Measurements from ENCODE around the gene MXRA7. TPM values are rescaled to one million over a fixed set of nuclear protein-coding genes. Genes with fewer than 3 reads are reported as not detected.

Gene MXRA7
- total and polyA plus RNA-seq, 2 donors (not counting 3 experiments of a cell fraction or from before 2014, with no cell fraction given), result 49.5 to 95.8 TPM

DNA sequence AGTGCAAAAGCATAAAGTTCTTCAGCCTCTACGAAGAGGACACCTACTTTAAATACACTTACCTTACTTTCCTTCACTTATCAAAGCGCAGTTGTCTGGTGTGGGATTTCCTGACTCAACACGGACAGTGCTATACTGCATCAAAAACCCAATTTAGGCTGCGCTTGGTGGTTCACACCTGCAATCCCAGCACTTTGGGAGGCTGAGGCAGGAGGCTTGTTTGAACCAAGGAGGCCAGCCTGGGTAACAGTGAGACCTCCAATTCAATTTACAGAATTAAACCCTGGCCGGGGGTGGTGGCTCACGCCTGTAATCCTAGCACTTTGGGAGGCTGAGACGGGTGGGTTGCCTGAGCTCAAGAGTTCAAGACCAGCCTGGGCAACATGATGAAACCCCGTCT lies 11.5 kb upstream of the MXRA7 start:
- Histone ChIP-seq H2AFZ (ENCODE audit: low read depth, low read length) (no peak overlapping the region), H3K36me3 (ENCODE audit: control insufficient read depth in 2 of 2, extremely low read depth in 1 of 2, insufficient read depth in 2 of 2, low read length in 2 of 2) (peaks cover 20 to 35% of the 10 kb centered on the region in 2 experiments), H3K9me1 (replicated peaks; ENCODE audit: control insufficient read depth, extremely low read depth, insufficient read depth, low read length) (no peaks in the 10 kb centered on the region), H3K9ac (replicated peaks; ENCODE audit: extremely low read depth, insufficient read depth, low read length) (peak overlapping the region; percentile 4), H3K27me3 (ENCODE audit: control insufficient read depth in 2 of 2, insufficient read depth in 2 of 2, low read length in 2 of 2) (no peaks in the 10 kb centered on the region), H4K20me1 (replicated peaks; ENCODE audit: control insufficient read depth, extremely low read depth, insufficient read depth, low read length) (no peaks in the 10 kb centered on the region), H3K79me2 (ENCODE audit: control insufficient read depth, insufficient read depth, low read length) (peaks cover 42% of the 10 kb centered on the region), H3K4me3 (replicated peaks in 1 of 3; ENCODE audit: insufficient read depth in 1 of 3, low read depth in 1 of 3, low read length in 3 of 3) (no peak overlapping the region), H3K4me2 (ENCODE audit: insufficient read depth, low read length) (no peak overlapping the region), H3K4me1 (ENCODE audit: control insufficient read depth, extremely low read depth, insufficient read depth, low read length) (peaks cover 11% of the 10 kb centered on the region), H3K9me3 (replicated peaks; ENCODE audit: control insufficient read depth, insufficient read depth, low read length) (no peaks in the 10 kb centered on the region), H3K27ac (ENCODE audit: insufficient read depth, low read depth, low read length) (no peak overlapping the region)
- dilution Hi-C loops (cut with MboI; ENCODE audit: extremely low pct_ligation_motif_present, low sequenced_read_pairs), result no loop called here
- no TSS peak for BruUV-seq (replicated peaks)
- CTCF ChIA-PET, result no interaction called here
- no peak for FAIRE-seq
- DNase-seq (ENCODE audit: low read depth, low spot score), result no peak
- POLR2A ChIA-PET, result no interaction called here
- TF ChIP-seq FOS (IDR thresholded peaks at IDR 0.05; ENCODE audit: borderline replicate concordance, insufficient read depth, low read length) (no peak), EZH2 (IDR thresholded peaks at IDR 0.05; ENCODE audit: borderline replicate concordance, low read depth, low read length, severe bottlenecking) (no peak), JUN (IDR thresholded peaks at IDR 0.05; ENCODE audit: borderline replicate concordance, insufficient read depth, insufficient read length, low read depth) (no peak), POLR2A (IDR thresholded peaks at IDR 0.05; ENCODE audit: low read depth, low read length) (no peak), GATA2 (IDR thresholded peaks at IDR 0.05; ENCODE audit: insufficient read depth, insufficient read length, low read depth, low read length) (no peak), POLR2AphosphoS5 (IDR thresholded peaks at IDR 0.05; ENCODE audit: insufficient read depth, low read depth, low read length) (no peak), MYC (IDR thresholded peaks at IDR 0.05; ENCODE audit: low read depth, low read length) (no peak)
- TF ChIP-seq, protein P1, sequence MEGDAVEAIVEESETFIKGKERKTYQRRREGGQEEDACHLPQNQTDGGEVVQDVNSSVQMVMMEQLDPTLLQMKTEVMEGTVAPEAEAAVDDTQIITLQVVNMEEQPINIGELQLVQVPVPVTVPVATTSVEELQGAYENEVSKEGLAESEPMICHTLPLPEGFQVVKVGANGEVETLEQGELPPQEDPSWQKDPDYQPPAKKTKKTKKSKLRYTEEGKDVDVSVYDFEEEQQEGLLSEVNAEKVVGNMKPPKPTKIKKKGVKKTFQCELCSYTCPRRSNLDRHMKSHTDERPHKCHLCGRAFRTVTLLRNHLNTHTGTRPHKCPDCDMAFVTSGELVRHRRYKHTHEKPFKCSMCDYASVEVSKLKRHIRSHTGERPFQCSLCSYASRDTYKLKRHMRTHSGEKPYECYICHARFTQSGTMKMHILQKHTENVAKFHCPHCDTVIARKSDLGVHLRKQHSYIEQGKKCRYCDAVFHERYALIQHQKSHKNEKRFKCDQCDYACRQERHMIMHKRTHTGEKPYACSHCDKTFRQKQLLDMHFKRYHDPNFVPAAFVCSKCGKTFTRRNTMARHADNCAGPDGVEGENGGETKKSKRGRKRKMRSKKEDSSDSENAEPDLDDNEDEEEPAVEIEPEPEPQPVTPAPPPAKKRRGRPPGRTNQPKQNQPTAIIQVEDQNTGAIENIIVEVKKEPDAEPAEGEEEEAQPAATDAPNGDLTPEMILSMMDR (IDR thresholded peaks at IDR 0.05; ENCODE audit: extremely low read depth in 1 of 2, insufficient read depth in 1 of 2, low read depth in 1 of 2, low read length in 2 of 2), result no peak
- TF ChIP-seq, protein P2, sequence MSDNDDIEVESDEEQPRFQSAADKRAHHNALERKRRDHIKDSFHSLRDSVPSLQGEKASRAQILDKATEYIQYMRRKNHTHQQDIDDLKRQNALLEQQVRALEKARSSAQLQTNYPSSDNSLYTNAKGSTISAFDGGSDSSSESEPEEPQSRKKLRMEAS (IDR thresholded peaks at IDR 0.05; ENCODE audit: insufficient read depth, insufficient read length), result no peak
- intact Hi-C loops (cut with micrococcal nuclease), result no loop called here
